Cerebellar cortex (tissue), 1 donor: Measurements from ENCODE around the gene DNAJB13.
"Not testable (repeated sequence)": the region's sequence is repeated elsewhere in the genome, so short reads cannot be mapped to it uniquely, and the experiment has no call there.

Experiments
- DNase-seq: peaks from one replicate; pipeline ENCODE4 v3.0.0-alpha.2; 2015; ENCODE audit warnings: low spot score

The DNAJB13 gene, protein sequence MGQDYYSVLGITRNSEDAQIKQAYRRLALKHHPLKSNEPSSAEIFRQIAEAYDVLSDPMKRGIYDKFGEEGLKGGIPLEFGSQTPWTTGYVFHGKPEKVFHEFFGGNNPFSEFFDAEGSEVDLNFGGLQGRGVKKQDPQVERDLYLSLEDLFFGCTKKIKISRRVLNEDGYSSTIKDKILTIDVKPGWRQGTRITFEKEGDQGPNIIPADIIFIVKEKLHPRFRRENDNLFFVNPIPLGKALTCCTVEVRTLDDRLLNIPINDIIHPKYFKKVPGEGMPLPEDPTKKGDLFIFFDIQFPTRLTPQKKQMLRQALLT

GRCh38 chr11:73950869-73951710, at the start of gene DNAJB13:
DNAJB13 (plus strand) TSS chr11:73951026; CDS start chr11:73951070, 44 bp downstream.
- DNase-seq, result peak; percentile 66

DNA sequence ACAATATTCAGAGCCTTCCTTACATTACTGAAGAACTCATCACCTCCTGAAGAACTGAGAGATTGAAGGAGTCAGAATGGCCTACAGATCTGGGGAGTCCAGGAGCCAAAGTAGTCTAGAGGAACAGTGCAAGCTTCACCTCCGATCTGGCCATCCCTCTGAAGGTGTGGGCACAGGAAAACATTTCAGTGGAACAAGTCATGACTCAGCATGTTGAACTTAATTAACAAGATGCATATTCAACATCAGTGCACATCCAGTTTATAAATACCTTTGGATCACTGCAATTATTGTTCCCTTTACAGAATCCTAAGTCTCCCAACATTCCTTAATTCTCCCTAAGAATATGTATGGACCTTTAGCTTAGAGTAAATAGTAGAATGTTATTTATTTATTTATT, 48.5 kb upstream of the DNAJB13 start:
- no peak for DNase-seq

- DNase-seq, result no peak
Observed at GRCh38 chr11:73907191-73907590, 43.6 kb upstream of the DNAJB13 start.

DNA sequence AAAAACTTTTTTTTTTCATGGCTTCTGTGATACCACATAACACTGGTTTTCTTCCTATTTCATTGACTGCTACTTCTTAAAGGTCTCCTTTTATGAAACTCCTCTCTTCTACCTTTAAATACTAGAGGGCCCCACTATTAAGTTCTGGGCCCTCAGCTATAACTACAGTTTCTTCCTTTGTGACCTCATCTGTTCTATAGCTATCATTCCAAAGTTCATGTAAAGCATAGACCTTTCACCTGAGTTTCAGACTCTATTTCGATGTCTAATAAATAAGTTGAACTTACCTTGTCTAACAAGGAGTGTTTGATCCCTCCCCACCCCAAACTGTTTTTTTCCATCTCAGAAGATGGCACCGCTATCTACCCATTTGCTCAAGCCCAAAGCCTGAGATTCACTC, 38.8 kb upstream of the DNAJB13 start:
- DNase-seq, result no peak

DNA sequence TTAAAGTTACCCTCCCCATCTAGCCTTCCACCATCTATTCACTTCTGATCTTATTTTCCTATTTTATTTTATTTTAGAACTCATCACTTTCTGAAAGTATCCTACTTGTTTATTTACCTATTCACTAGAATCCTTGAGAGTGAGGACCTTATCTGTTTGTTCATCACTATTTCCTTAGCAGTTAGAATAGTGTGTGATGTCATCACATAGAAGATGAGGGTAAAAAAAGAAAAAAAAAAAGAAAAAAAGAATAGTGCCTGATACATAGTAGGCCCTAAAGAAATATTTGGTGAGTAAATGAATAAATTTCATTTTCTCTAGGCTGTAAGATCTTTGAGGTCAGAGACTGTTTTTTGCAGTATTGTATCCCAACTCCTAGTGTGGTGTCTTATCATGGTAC, 37.4 kb upstream of the DNAJB13 start:
- no peak for DNase-seq

DNA sequence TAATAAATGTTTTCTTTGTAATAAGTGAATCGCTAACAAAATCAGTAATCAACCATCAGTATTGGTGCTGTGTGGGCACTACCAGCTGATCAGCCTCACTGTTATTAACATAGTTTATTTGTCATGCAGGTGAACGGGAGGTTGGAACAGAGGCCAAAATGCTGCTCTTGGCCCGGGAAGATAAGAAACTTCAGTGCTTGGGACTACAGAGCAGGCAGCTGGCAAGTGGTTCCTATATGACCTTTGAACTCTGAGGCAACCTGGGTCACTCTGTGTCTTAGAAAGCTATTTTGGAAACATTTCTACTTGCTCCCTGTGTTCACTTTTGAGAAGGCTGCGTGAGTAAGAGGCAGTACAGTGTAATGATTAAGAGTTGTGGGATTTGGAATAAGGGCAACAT, 36.5 kb upstream of the DNAJB13 start:
- no peak for DNase-seq

GRCh38 chr11:73916435-73916834, 34.4 kb upstream of the DNAJB13 start:
- no peak for DNase-seq

- DNase-seq, result no peak
Observed at GRCh38 chr11:73921180-73921579, 29.6 kb upstream of the DNAJB13 start.

- no peak for DNase-seq
Observed at GRCh38 chr11:73929388-73929787, 21.4 kb upstream of the DNAJB13 start.

DNA sequence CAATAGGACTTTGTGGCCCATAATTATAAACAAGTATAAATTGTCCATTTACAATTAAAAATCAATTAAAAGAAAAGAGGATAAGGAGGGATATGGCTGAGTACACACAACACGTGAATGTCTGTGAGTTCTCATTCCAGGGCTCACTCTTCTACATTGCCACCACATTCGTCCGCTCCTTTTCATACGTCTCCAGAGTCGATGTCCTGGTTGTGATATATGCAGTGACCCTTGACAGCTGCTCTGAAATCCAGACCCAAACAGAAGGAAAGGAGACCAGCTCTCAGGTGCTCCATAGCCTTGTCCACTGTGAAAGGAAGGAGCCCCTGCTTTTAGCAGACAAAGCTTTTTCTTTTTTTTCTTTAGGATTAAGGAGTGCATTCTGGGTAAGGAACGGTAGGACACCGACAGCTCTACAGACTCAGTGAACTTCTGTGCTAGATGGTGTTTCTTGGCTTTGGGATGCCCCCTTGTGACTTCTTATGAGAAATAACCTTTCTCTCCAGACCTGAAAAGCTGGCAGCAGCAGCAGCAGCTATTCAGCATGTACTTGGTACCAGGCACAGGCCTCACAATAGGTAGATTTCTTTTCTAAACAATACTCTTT, 19.7 kb upstream of the DNAJB13 start:
- DNase-seq, result peak; percentile 80

GRCh38 chr11:73931951-73932350, 18.9 kb upstream of the DNAJB13 start:
- no peak for DNase-seq

GRCh38 chr11:73932781-73933180, 18.0 kb upstream of the DNAJB13 start:
- no peak for DNase-seq

DNA sequence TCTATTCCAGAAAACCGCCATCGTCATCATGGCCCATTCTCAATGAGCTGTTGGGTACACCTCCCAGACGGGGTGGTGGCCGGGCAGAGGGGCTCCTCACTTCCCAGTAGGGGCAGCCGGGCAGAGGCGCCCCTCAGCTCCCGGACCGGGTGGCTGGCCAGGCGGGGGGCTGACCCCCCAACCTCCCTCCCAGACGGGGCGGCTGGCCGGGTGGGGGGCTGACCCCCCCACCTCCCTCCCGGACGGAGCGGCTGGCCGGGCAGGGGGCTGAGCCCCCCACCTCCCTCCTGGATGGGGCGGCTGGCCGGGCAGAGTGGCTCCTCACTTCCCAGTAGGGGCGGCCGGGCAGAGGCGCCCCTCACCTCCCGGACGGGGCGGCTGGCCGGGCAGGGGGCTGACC, 14.8 kb upstream of the DNAJB13 start:
- not testable (repeated sequence) for DNase-seq

GRCh38 chr11:73939096-73939495, 11.7 kb upstream of the DNAJB13 start:
- peak; percentile 31 for DNase-seq

GRCh38 chr11:73940801-73941570, 9.8 kb upstream of the DNAJB13 start:
- no peak for DNase-seq

DNA sequence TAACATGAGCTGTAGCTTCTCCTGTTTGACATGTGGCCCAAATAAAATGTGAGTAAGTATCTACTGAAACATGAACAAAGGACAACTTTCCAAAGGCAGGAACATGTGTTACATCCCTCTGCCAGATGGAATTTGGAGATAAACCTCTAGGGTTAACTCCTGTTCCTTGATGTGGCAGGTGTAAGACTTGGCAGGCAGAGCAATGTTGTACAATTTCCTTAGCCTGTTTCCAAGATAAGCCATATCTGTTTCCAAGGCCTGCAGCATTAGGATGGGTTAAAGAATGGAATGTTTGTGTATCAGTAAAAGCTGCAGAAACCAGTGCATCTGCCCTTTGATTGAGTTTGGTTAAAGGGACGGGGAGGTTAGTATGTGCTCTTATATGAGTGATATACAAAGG, 8.8 kb upstream of the DNAJB13 start:
- peak; percentile 23 for DNase-seq

GRCh38 chr11:73944085-73944484, 6.7 kb upstream of the DNAJB13 start:
- no peak for DNase-seq

DNA sequence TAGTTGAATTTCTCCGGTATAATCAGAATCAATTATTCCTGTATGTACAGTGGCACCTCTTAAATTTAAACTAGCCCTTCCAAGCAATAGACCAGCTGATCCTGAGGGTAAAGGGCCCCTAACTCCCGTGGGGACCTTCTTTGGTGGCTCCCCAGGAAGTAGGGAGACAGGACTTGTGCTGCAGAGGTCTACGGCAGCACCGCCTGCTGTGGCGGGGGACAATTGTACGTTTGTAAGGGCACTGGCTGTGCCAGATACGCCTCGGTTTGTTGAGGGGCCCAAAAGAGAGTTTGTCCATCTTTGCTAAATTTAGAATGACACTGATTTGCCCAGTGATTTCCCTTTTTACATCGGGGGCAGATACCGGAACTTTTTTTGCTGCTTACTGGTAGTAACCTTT, 5.9 kb upstream of the DNAJB13 start:
- DNase-seq, result no peak

GRCh38 chr11:73945396-73945795, 5.4 kb upstream of the DNAJB13 start:
- DNase-seq, result no peak

- DNase-seq, result no peak
Observed at GRCh38 chr11:73946798-73947458, 3.9 kb upstream of the DNAJB13 start.

- DNase-seq, result no peak
Observed at GRCh38 chr11:73949246-73949645, 1.6 kb upstream of the DNAJB13 start.

- no peak for DNase-seq
Observed at GRCh38 chr11:73949912-73950311, 914 bp upstream of the DNAJB13 start.
